ENCODE data around the gene GOLGB1. TPM values are rescaled to one million over a fixed set of nuclear protein-coding genes. Genes with fewer than 3 reads are reported as not detected.
"Not testable (repeated sequence)": the region's sequence is repeated elsewhere in the genome, so short reads cannot be mapped to it uniquely, and the experiment has no call there.

The GOLGB1 gene
- total RNA-seq, 1 donor from 2014 or later = 56.5 TPM

GRCh38 chr3:121690777-121691405 lies 58.6 kb downstream of the GOLGB1 start:
- DNase-seq (ENCODE audit: low spot score) = no peak

GRCh38 chr3:121688747-121689146 lies 60.8 kb downstream of the GOLGB1 start:
- not testable (repeated sequence) for DNase-seq (ENCODE audit: low spot score)

GRCh38 chr3:121681792-121682191 lies 67.7 kb downstream of the GOLGB1 start:
- no peak for DNase-seq (ENCODE audit: low spot score)

- no peak for DNase-seq (ENCODE audit: low spot score)
Observed at GRCh38 chr3:121677141-121677540, 72.4 kb downstream of the GOLGB1 start.

- no peak for DNase-seq (ENCODE audit: low spot score)
Observed at GRCh38 chr3:121670676-121671075, 78.9 kb downstream of the GOLGB1 start.

GRCh38 chr3:121667333-121667732 lies 82.2 kb downstream of the GOLGB1 start:
- no peak for DNase-seq (ENCODE audit: low spot score)

GRCh38 chr3:121665488-121665887 lies 84.1 kb downstream of the GOLGB1 start:
- DNase-seq (ENCODE audit: low spot score) = no peak

GRCh38 chr3:121663171-121663847 lies 86.2 kb downstream of the GOLGB1 start:
- no peak for DNase-seq (ENCODE audit: low spot score)

- no peak for DNase-seq (ENCODE audit: low spot score)
Observed at GRCh38 chr3:121662742-121663141, 86.8 kb downstream of the GOLGB1 start.

GRCh38 chr3:121661376-121661775 lies 88.2 kb downstream of the GOLGB1 start:
- DNase-seq (ENCODE audit: low spot score) = no peak

- DNase-seq (ENCODE audit: low spot score) = no peak
Observed at GRCh38 chr3:121660356-121661171, 89.0 kb downstream of the GOLGB1 start, which contains the start of gene HCLS1. TSS of gene HCLS1 (minus strand) at chr3:121660903. CDS start at chr3:121658347, 2,556 bp downstream.

GRCh38 chr3:121659586-121659985 lies 90.0 kb downstream of the GOLGB1 start:
- no peak for DNase-seq (ENCODE audit: low spot score)

- no peak for DNase-seq (ENCODE audit: low spot score)
Observed at GRCh38 chr3:121658716-121659435, 90.7 kb downstream of the GOLGB1 start.

GRCh38 chr3:121654493-121655385 lies 94.8 kb downstream of the GOLGB1 start:
- no peak for DNase-seq (ENCODE audit: low spot score)

GRCh38 chr3:121651684-121652083 lies 97.9 kb downstream of the GOLGB1 start:
- DNase-seq (ENCODE audit: low spot score) = no peak

- no peak for DNase-seq (ENCODE audit: low spot score)
Observed at GRCh38 chr3:121649645-121650044, 99.9 kb downstream of the GOLGB1 start.

- DNase-seq (ENCODE audit: low spot score) = no peak
Observed at GRCh38 chr3:121648219-121648958, 101.2 kb downstream of the GOLGB1 start.

- no peak for DNase-seq (ENCODE audit: low spot score)
Observed at GRCh38 chr3:121645054-121645453, 104.5 kb downstream of the GOLGB1 start.

- DNase-seq (ENCODE audit: low spot score) = no peak
Observed at GRCh38 chr3:121642601-121643314, 106.8 kb downstream of the GOLGB1 start.
